GM23338 (cell line): Measurements from ENCODE around the gene CLCN1. TPM values are rescaled to one million over a fixed set of nuclear protein-coding genes. Genes with fewer than 3 reads are reported as not detected.
"Not testable (repeated sequence)": the region's sequence is repeated elsewhere in the genome, so short reads cannot be mapped to it uniquely, and the experiment has no call there.

ENCODE experiments used
- ATAC-seq: fragments of 200-7000 bp; cut with Tn5 transposase; 3 replicates; pipeline ENCODE4 v1.9.1; 2020
- DNase-seq: peaks from one replicate; pipeline ENCODE4 v3.0.0-alpha.2; 2015; ENCODE audit warnings: low spot score
- H2AFZ ChIP-seq: fragments of 200-600 bp; sonication (generic); 2 replicates; pipeline ENCODE4 v1.8.0; 2016; ENCODE audit warnings: antibody characterized with exemption, mild to moderate bottlenecking, moderate library complexity
- H3F3A ChIP-seq: fragments of 200-600 bp; sonication (generic); replicated peaks from 2 replicates; pipeline ENCODE4 v1.8.0; 2017; ENCODE audit warnings: antibody characterized with exemption, mixed run types, low read depth
- H3K27ac ChIP-seq: fragments of 200-600 bp; sonication (generic); 2 replicates; pipeline ENCODE4 v1.6.1; 2016; ENCODE audit warnings: low read depth
- H3K27me3 ChIP-seq: fragments of 200-600 bp; sonication (generic); 2 replicates; pipeline ENCODE4 v1.8.0; 2016; ENCODE audit warnings: mild to moderate bottlenecking, mixed run types, moderate library complexity; ENCODE audit not compliant: insufficient read depth
- H3K36me3 ChIP-seq: fragments of 200-600 bp; sonication (generic); 2 replicates; pipeline ENCODE4 v1.8.0; 2016; ENCODE audit warnings: mild to moderate bottlenecking; ENCODE audit not compliant: insufficient read depth
- H3K4me1 ChIP-seq: fragments of 200-600 bp; sonication (generic); 2 replicates; pipeline ENCODE4 v1.8.0; 2016; ENCODE audit warnings: mild to moderate bottlenecking, moderate library complexity; ENCODE audit not compliant: insufficient read depth
- H3K4me2 ChIP-seq: fragments of 200-600 bp; sonication (generic); 2 replicates; pipeline ENCODE4 v1.7.1; 2017; ENCODE audit warnings: mixed run types
- H3K4me3 ChIP-seq: fragments of 200-600 bp; sonication (generic); 2 replicates; pipeline ENCODE4 v1.6.1; 2016; ENCODE audit warnings: mixed run types
- H3K79me2 ChIP-seq: fragments of 200-600 bp; sonication (generic); replicated peaks from 2 replicates; pipeline ENCODE4 v1.8.0; 2017; ENCODE audit warnings: mild to moderate bottlenecking; ENCODE audit not compliant: insufficient read depth
- H3K9me2 ChIP-seq: fragments of 200-600 bp; sonication (generic); 2 replicates; pipeline ENCODE4 v1.8.0; 2017; ENCODE audit not compliant: insufficient read depth
- H4K20me1 ChIP-seq: fragments of 200-600 bp; sonication (generic); replicated peaks from 2 replicates; pipeline ENCODE4 v1.8.0; 2017; ENCODE audit warnings: mild to moderate bottlenecking; ENCODE audit not compliant: insufficient read depth
- H3K27ac Mint-ChIP-seq: 2 replicates; pipeline ENCODE4 v1.8.0; 2020; ENCODE audit warnings: inconsistent platforms, mild to moderate bottlenecking, moderate library complexity, mixed read lengths
- H3K27me3 Mint-ChIP-seq: 3 replicates; pipeline ENCODE4 v1.8.0; 2022; ENCODE audit warnings: low read depth, mild to moderate bottlenecking, moderate library complexity, mixed read lengths, inconsistent platforms; ENCODE audit not compliant: insufficient read depth, poor library complexity
- H3K36me3 Mint-ChIP-seq: 3 replicates; pipeline ENCODE4 v1.8.0; 2021; ENCODE audit warnings: low read depth, mild to moderate bottlenecking, inconsistent platforms, moderate library complexity, mixed read lengths
- H3K4me1 Mint-ChIP-seq: 3 replicates; pipeline ENCODE4 v1.8.0; 2020; ENCODE audit warnings: mild to moderate bottlenecking, inconsistent platforms, mixed read lengths
- H3K4me3 Mint-ChIP-seq: 3 replicates; pipeline ENCODE4 v1.8.0; 2021; ENCODE audit warnings: moderate library complexity, mild to moderate bottlenecking, inconsistent platforms, mixed read lengths
- H3K9me3 Mint-ChIP-seq: 3 replicates; pipeline ENCODE4 v1.8.0; 2020; ENCODE audit warnings: moderate library complexity, mild to moderate bottlenecking, inconsistent platforms, mixed read lengths
- ETS1 ChIP-seq: IDR thresholded peaks from 2 replicates; pipeline ENCODE4 v1.6.1; 2016; ENCODE audit warnings: antibody characterized with exemption
- EZH2phosphoT487 ChIP-seq: fragments of 200-600 bp; sonication (generic); IDR thresholded peaks from one replicate; pipeline ENCODE4 v1.8.1; 2018; ENCODE audit warnings: antibody characterized with exemption; ENCODE audit not compliant: unreplicated experiment
- JUNB ChIP-seq: IDR thresholded peaks from one replicate; pipeline ENCODE4 v1.6.1; 2016; ENCODE audit warnings: antibody characterized with exemption; ENCODE audit not compliant: unreplicated experiment
- NANOG ChIP-seq: IDR thresholded peaks from 2 replicates; pipeline ENCODE4 v1.6.1; 2016; ENCODE audit warnings: antibody characterized with exemption, borderline replicate concordance
- POLR2AphosphoS5 ChIP-seq: IDR thresholded peaks from 2 replicates; pipeline ENCODE4 v1.6.1; 2016; ENCODE audit warnings: antibody characterized with exemption, low read depth
- ZNF462 ChIP-seq: fragments of 250-450 bp; sonication (Bioruptor Pico); IDR thresholded peaks from 2 replicates; pipeline ENCODE4 v1.5.0; 2020; ENCODE audit warnings: mild to moderate bottlenecking, moderate library complexity
- polyA plus RNA-seq: library from polyadenylated mRNA; unstranded; fragments of >200 nt; fragmentation: Nextera tagmentation; extraction: Ambion mirVana; gene quantifications from 2 replicates; pipeline ENCODE4 v1.2.1, GENCODE V29; 2016
- total RNA-seq: library from RNA; depleted of rRNA; stranded (reverse); fragments of >200 nt; shearing (Covaris generic); gene quantifications from 2 replicates; pipeline ENCODE4 v1.2.3, GENCODE V29; 2014

CLCN1 gene
- total and polyA plus RNA-seq, 2 experiments from 2014 or later = 0.38 to 0.48 TPM

- peaks cover 62% of the 10 kb centered on the region for H3F3A ChIP-seq
- H3K4me3 ChIP-seq = no peak overlapping the region
- no peak for DNase-seq
- peaks cover 31% of the 10 kb centered on the region for H3K36me3 ChIP-seq
- H3K27ac ChIP-seq = no peak overlapping the region; the same call in 1 of the 2 replicates
- peaks cover 7% of the 10 kb centered on the region for H4K20me1 ChIP-seq
- Mint-ChIP-seq H3K4me1 (peaks cover 3% of the 10 kb centered on the region; the same call in 2 of the 3 replicates), H3K27me3 (peaks cover 34% of the 10 kb centered on the region), H3K36me3 (peaks cover 85% of the 10 kb centered on the region), H3K9me3 (no peaks in the 10 kb centered on the region; the same call in 2 of the 3 replicates), H3K27ac (no peak overlapping the region), H3K4me3 (no peak overlapping the region)
- H3K4me1 ChIP-seq = no peaks in the 10 kb centered on the region; the same call in 1 of the 2 replicates
- H3K9me2 ChIP-seq = no peaks in the 10 kb centered on the region
- no peak for ATAC-seq
- no peak overlapping the region for H3K4me2 ChIP-seq
- 0 out of 2 replicates have a peak, but pooled peaks cover under 1% of the 10 kb centered on the region for H3K79me2 ChIP-seq
- H2AFZ ChIP-seq = no peak overlapping the region
- no peaks in the 10 kb centered on the region for H3K27me3 ChIP-seq
- TF ChIP-seq POLR2AphosphoS5 (0 out of 2 replicates have a peak, but pooled peaks have one; percentile 20), EZH2phosphoT487 (no peak)
Observed at GRCh38 chr7:143391462-143392404, 75.8 kb downstream of the CLCN1 start.

GRCh38 chr7:143392427-143392826, 76.5 kb downstream of the CLCN1 start:
- not testable (repeated sequence) for H3K27ac Mint-ChIP-seq, H3K4me3 Mint-ChIP-seq, H3K4me2 ChIP-seq, H3K9me3 Mint-ChIP-seq, H3K4me1 Mint-ChIP-seq, H3K79me2 ChIP-seq, H3K27ac ChIP-seq, H3K9me2 ChIP-seq, DNase-seq, H3K4me3 ChIP-seq, H3K4me1 ChIP-seq, ATAC-seq, H3K27me3 ChIP-seq, H2AFZ ChIP-seq
- Histone ChIP-seq H3F3A (peaks cover 62% of the 10 kb centered on the region), H4K20me1 (peaks cover 12% of the 10 kb centered on the region), H3K36me3 (peaks cover 35% of the 10 kb centered on the region)
- Mint-ChIP-seq H3K27me3 (peaks cover 34% of the 10 kb centered on the region), H3K36me3 (peaks cover 91% of the 10 kb centered on the region)

- H2AFZ ChIP-seq = no peak overlapping the region
- Mint-ChIP-seq H3K36me3 (peaks cover 91% of the 10 kb centered on the region), H3K4me3 (no peak overlapping the region), H3K27me3 (peaks cover 30% of the 10 kb centered on the region), H3K27ac (no peak overlapping the region), H3K4me1 (peaks cover under 1% of the 10 kb centered on the region; the same call in 2 of the 3 replicates), H3K9me3 (no peaks in the 10 kb centered on the region; the same call in 2 of the 3 replicates)
- H4K20me1 ChIP-seq = peaks cover 12% of the 10 kb centered on the region
- H3K4me1 ChIP-seq = no peaks in the 10 kb centered on the region; the same call in 1 of the 2 replicates
- H3K27ac ChIP-seq = no peak overlapping the region
- H3K36me3 ChIP-seq = peaks cover 39% of the 10 kb centered on the region
- peaks cover 59% of the 10 kb centered on the region for H3F3A ChIP-seq
- H3K4me3 ChIP-seq = no peak overlapping the region
- no peaks in the 10 kb centered on the region for H3K27me3 ChIP-seq
- DNase-seq = no peak
- no peaks in the 10 kb centered on the region for H3K79me2 ChIP-seq
- no peaks in the 10 kb centered on the region for H3K9me2 ChIP-seq
- no peak overlapping the region for H3K4me2 ChIP-seq
- ATAC-seq = no peak
- TF ChIP-seq ETS1 = no peak
- TF ChIP-seq JUNB = no peak
- TF ChIP-seq ZNF462 (CRISPR knock-in tag) = no peak
- TF ChIP-seq POLR2AphosphoS5 = no peak
- TF ChIP-seq NANOG = no peak
Observed at GRCh38 chr7:143392875-143393266, 77.0 kb downstream of the CLCN1 start.
